IPS-18c (cell line): ENCODE data around the gene MSANTD1.

ENCODE experiments used
- H3K4me3 ChIP-seq: 2 replicates; pipeline ENCODE4 v1.7.0; 2013; ENCODE audit warnings: low read depth, mild to moderate bottlenecking, low read length, moderate library complexity; ENCODE audit not compliant: insufficient read depth
- H3K9me3 ChIP-seq: one replicate; pipeline ENCODE4 v1.6.1; 2013; ENCODE audit warnings: mild to moderate bottlenecking, low read length, moderate library complexity; ENCODE audit not compliant: control insufficient read depth, insufficient read depth

Gene MSANTD1

DNA sequence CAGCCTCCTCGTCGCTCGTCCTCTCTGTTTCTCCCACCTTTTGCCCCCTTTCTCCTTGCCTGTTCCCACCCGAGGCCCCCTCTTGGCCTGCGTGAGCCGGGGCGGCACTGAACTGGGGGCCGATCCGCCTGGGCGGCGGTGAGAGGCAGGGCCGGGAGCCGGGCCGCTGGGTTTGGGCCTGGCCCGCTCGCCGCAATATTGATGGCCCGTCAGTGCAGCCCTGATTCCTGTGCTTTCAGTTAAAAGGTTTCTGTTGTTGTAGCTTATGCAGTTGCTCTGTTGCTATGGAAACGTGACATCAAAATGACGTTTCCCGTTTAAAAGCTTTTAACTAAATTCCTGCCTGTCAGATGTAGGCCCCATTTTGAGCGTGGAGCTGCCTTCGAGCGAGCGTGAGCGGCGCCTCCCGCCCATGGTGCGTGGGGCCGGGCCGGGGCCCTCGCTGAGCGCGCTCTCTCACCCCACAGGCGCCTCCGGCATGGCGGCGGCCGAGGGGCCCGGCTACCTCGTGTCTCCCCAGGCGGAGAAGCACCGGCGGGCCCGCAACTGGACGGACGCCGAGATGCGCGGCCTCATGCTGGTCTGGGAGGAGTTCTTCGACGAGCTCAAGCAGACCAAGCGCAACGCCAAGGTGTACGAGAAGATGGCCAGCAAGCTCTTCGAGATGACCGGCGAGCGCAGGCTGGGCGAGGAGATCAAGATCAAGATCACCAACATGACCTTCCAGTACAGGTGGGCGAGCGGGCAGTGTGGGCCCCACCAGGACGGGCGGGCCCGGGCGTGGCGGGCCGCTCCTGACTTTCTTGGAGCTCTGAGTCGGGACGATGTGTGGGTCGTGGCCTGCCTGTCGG, at the start of gene MSANTD1:
MSANTD1 (plus strand) TSS at position 349 of the 851 bp plus-strand sequence; CDS start at position 413, 64 bp downstream.
- Histone ChIP-seq H3K4me3 (no peak within 1 kb of the TSS), H3K9me3 (no peaks in the 10 kb centered on the region)

DNA sequence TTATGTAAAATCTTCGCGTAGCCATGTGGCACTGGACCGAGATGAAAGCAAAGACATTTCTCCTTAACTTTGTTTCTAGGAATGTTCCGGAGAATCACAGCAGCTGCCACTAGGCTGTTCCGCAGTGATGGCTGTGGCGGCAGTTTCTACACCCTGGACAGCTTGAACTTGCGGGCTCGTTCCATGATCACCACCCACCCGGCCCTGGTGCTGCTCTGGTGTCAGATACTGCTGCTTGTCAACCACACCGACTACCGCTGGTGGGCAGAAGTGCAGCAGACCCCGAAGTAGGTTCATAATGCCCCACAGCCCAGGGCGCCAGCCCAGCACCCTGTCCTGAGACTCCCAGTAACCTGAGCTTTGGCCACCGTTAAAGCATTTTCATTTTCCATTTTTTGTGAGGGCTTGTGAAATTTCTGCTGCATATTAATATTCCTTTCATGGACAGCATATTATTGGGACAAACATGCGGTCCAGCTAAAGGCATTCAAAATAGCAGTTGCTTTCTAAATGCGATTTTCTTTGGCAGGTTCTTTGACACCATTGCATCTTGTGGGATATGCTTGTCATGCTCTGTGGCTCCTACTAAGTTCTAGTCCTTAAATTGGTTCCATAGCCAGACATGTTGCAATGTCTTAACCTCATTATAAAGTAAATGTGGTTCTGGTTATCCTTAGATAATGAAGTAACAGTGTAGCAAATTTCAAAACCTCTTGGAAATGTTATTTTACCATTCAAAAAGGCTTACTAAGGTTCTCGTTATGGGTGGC, 49.1 kb upstream of the MSANTD1 start:
- no peak overlapping the region for H3K4me3 ChIP-seq
- no peaks in the 10 kb centered on the region for H3K9me3 ChIP-seq

DNA sequence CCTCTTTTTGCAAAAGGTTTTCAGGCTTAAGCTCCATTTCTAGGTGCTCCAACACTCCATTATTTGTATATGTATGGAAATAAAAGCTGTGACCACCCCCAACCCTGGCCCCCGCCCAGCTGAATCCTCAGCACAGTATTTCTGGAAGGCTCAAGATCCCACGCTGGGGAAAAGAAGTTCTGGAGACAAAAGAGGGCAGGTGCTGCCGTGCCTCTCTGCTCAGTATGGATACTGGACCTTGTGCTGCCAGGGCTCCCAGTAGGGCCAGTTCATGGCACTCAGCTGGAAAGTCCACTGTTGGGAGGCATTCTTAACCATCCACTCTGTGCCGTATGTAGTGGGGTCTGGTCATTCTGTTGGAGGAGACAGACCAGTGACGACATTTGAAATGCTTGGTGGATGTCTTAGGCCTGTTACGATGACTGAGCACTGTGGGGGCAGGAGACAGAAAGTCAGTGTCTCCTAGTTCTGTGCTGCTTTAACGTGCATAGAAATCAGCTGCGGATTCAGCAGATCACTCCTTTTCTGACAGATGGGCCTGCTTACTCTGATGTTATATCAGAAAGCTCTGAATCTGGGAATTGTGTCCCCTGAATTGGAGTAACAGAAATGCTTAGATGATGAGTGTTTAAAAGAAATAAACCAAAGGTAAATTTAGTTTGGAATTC, 48.4 kb upstream of the MSANTD1 start:
- Histone ChIP-seq H3K9me3 (no peaks in the 10 kb centered on the region), H3K4me3 (no peak overlapping the region)

DNA sequence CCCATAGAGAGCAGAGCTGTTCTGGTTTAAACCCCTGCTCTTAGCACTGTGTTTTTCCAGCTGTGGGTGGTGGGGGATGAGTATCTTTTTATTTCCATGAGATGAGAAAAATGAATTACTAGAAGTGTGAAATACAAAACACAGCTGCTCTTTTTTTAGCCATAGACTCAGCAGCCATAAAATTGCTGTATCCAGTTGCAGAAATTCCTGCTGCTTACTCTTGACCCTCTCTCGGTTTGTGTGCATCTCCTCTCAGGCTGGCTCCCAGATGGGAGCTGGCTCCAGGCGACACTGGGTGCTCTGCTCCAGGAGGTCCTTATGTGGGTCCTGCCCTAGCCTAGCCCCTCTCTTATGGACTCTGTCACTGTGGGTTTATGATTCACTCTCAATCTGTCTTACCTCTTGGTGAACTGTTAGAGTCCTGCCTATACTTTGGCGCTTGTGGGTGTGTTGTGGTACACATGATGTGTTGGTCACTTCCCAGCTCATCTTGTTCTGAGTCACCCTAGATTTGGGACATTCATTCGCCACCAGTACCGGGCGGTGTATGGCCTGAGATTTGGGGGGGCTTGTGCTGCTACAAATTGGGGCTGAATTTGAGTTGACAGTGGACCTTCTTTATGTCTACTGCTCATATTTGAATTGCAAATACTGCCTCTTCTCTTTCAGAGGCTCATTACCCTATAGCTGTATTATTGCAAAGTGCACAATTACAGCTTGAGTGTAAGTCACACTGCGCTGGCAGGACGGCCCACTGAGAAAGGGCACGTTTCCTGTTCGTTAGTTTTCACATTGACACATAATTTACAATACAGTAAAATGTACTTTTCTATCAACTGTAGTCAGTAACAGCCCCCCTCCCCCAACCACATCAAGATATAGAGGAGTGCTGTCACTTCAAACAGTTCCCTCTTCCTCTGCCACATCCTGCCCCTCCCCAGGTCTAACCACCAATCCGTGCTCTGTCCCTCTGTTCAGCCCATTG, 46.9 kb upstream of the MSANTD1 start:
- H3K4me3 ChIP-seq = no peak overlapping the region
- no peaks in the 10 kb centered on the region for H3K9me3 ChIP-seq

DNA sequence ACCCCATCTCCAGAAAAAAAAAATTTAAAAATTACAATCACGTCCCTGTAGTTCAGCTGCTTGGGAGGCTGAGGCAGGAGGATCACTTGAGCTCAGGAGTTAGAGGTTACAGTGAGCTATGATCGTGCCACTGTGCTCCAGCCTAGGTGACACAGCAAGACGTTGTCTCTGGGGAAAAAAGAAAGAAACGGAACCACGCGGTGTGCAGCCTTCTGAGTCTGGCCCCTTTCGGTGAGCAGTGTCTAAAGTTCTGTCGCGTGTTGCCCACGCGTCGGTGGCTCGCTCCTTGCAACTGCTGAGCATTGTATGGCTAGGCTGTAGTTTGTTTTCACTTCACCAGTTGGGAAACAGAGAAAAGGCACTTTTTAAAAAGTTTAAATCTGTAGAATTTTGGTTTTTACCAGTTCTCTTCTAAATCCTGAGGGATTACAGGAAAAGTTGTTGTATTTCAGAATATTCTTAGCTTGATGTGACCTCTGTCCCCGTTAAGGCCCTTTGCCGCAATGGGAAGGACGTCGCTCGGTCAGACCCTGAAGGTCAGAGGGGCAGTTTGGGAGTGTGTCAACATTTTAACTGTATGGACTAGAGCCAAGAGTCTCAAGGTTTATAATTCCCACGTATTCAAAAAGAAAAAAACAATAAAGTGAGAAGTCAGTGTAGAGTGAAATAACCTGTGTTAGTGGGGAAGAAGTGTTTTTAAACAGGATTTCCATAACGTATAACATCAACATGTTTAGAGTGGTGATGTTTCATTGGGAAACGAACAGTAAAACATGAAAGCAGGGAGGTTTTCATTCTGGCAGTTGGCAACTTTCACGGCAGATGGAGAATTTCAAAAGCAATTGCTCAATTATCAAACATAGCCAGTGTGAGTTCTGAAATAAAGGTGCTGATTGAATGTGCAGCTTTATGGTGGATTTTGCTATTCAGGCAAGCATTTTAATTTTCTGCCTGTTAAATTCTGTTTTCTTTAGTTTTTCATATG, 45.8 kb upstream of the MSANTD1 start:
- Histone ChIP-seq H3K9me3 (no peaks in the 10 kb centered on the region), H3K4me3 (no peak overlapping the region)

DNA sequence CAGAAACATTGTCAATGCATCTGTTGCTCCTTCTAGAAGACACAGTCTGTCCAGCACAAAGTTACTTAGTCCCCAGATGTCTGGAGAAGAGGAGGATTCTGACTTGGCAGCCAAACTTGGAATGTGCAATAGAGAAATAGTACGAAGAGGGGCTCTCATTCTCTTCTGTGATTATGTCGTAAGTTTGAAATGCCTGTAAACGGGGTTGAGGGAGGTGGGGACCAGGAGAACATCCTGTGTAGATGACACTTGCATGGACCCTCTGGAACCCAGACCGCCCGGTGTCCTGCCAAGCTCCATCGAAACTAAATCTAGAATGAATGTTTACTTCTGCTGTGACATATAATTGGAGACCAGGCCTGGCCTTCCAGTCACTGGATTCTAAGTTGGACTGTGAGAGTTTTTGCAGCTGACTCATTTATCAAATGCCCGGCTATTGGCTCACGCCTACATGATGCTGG, 45.0 kb upstream of the MSANTD1 start:
- no peak overlapping the region for H3K4me3 ChIP-seq
- H3K9me3 ChIP-seq = no peaks in the 10 kb centered on the region

DNA sequence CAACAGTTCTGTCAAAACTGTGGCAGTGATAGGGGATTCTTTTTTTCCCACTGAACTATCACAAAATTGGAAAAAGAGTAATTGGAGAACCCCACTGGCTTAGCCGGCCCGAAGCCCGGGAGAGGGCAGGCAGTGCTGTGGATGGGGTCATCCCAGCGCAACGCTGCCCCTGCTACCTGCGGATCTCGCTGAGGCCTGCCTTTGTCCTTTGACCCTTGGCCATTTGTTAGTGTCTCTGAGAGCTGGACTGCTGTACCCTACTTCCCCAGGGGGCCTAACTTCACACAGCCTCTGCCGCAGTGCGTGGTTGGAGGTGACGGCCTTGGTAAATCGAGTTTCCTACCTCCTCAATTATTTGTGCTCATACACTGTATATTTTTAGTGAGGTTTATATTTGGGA, 43.0 kb upstream of the MSANTD1 start:
- Histone ChIP-seq H3K9me3 (no peaks in the 10 kb centered on the region), H3K4me3 (no peak overlapping the region)

DNA sequence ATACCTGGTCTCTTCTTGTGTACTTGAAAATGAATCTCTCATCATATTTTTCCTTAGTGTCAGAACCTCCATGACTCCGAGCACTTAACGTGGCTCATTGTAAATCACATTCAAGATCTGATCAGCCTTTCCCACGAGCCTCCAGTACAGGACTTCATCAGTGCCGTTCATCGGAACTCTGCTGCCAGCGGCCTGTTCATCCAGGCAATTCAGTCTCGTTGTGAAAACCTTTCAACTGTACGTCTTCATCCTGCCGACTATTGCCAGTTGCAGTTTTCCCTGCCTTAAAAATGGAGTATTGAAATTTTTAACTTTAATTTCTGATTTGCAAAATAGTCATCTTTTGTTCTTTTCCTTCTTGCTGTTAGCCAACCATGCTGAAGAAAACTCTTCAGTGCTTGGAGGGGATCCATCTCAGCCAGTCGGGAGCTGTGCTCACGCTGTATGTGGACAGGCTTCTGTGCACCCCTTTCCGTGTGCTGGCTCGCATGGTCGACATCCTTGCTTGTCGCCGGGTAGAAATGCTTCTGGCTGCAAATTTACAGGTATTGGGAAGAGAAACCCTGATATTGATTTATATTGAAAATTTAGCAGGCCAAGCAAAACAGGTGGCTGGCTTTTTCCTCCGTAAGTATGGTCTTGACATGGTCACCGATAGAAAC, 42.4 kb upstream of the MSANTD1 start:
- no peaks in the 10 kb centered on the region for H3K9me3 ChIP-seq
- no peak overlapping the region for H3K4me3 ChIP-seq

DNA sequence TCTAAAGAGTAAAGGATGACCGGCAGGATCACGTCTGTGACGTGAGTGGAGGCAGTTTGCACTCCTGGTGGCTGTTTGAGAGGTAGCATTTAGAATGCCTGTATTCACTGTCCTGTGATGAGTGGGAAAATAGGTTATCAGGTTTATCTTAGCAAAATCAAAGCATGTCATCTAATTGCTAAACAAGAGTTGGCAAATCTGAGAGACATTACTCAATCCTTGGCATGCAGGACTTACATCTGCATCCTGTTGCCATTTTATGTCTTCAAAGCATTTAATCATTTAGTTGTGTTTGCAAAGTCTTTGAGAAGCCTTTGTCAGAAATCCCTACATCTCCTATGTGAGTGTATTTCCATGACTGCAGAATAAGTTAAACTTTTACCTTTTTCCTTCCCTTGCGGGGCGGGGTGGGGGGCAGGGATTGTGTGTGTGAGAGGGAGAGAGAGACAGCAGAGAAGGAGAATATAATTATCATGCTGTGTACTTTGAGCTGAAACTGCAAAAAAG, 41.4 kb upstream of the MSANTD1 start:
- H3K9me3 ChIP-seq = no peaks in the 10 kb centered on the region
- no peak overlapping the region for H3K4me3 ChIP-seq

DNA sequence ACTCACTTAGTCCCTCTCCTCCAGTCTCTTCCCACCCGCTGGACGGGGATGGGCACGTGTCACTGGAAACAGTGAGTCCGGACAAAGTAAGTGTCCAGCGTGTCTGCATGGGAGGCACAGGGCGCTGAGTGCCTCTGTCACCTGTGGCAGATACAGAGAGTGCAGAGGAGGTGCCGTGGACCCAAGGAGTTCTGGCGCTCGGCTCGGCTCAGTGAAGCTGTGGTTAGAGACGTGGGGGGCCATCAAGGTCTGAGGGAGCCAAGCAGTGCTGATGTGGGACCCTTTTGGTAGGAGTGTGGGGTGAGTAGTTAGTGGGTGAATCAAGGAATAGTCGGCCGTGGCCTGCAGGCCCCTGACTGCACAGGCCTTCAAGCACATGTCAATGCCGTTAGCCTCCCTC, 40.1 kb upstream of the MSANTD1 start:
- H3K4me3 ChIP-seq = no peak overlapping the region
- H3K9me3 ChIP-seq = no peaks in the 10 kb centered on the region

DNA sequence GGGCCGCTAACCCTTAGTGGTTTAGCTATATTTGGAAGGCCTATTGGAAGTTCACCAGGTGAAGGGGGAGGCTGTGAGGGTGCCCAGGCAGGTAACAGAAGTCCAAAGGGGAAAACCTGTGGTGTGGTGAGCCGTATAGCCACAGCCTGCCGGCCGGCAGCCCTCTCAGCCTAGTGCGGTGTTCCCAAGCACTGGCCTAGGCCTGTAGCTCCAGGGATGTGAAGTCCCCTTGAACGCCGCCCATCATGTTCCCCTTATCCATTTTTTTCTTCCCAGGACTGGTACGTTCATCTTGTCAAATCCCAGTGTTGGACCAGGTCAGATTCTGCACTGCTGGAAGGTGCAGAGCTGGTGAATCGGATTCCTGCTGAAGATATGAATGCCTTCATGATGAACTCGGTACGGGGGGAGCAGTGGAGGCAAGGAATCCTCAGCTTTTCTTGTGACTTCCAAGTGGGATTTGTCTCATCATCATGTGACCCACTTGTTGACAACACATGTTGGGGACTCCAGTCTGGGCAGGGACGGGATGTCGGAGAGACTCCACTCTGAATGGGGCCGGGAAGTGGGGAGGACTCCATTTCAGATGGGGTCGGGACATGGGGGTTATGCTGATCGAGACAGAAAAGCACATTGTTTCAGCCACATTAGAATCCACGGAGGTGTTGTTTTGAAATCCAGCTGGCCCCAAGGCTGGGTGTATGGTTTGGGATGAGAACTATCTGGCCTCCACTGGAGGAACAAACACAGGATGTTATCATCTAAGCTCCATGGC, 39.2 kb upstream of the MSANTD1 start:
- no peak overlapping the region for H3K4me3 ChIP-seq
- no peaks in the 10 kb centered on the region for H3K9me3 ChIP-seq

DNA sequence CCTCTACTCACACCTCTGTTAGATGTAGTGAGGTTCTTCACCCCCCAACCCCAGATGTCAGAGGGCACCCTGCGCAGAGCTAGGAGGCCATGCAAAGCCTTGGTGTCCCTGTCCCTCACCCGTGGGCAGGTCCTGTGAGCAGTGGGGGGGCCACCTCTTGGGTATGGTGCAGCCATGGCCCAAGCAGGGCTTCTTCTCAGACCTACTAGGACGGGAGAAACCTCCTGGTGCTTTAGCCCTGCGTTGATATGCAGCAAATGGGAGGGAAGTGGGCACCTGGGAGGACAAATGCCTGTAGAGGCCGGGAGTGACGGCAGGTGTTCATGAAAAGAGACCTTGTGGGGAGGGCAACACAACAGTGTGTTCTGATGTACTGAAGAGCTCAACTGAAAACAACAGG, 38.5 kb upstream of the MSANTD1 start:
- H3K4me3 ChIP-seq = no peak overlapping the region
- H3K9me3 ChIP-seq = no peaks in the 10 kb centered on the region

DNA sequence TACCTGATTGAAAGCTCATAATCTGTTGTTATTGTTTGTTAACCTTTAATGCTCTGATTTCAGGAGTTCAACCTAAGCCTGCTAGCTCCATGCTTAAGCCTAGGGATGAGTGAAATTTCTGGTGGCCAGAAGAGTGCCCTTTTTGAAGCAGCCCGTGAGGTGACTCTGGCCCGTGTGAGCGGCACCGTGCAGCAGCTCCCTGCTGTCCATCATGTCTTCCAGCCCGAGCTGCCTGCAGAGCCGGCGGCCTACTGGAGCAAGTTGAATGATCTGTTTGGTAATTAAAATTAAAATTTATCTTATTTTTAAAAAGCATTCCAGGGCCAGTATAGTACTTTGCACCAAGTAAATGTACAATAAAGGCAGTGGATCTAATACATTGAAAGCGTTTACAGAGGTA, 37.1 kb upstream of the MSANTD1 start:
- Histone ChIP-seq H3K9me3 (no peaks in the 10 kb centered on the region), H3K4me3 (no peak overlapping the region)

DNA sequence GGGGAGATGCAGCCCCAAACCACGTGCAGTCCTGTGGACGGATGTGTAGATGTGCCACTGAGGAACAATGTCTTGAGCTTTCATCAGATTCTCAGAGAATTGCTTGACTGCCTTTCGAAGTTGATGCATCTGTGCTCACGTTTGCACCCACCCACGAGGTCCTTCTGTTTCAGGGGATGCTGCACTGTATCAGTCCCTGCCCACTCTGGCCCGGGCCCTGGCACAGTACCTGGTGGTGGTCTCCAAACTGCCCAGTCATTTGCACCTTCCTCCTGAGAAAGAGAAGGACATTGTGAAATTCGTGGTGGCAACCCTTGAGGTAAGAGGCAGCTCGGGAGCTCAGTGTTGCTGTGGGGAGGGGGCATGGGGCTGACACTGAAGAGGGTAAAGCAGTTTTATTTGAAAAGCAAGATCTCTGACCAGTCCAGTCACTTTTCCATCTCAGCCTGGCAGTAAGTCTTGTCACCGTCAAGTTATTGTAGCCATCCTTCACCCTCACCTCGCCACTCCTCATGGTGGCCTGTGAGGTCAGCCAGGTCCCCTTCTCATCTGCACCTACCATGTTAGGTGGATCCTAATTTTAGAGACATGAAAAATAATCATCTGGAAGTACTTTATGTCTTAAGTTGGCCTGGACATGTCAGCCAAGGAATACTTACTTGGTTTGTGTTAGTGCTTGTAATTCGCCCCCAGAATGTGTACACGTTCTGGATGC, 36.4 kb upstream of the MSANTD1 start:
- H3K4me3 ChIP-seq = no peak overlapping the region
- no peaks in the 10 kb centered on the region for H3K9me3 ChIP-seq
